NCI-H2029 treated with DMSO at 0.1 percent for 48 hours (cell line): ENCODE data around the gene PIP5K1B.
A peak's percentile ranks its signal among the peaks of the same experiment; 100 is the strongest.
"Not testable (repeated sequence)": the region's sequence is repeated elsewhere in the genome, so short reads cannot be mapped to it uniquely, and the experiment has no call there.

Experiments
- DNase-seq: peaks from one replicate; lab custom pipeline; 2025; lab: John Stamatoyannopoulos, UW

PIP5K1B gene

GRCh38 chr9:69029535-69029934 is 324.5 kb downstream of the PIP5K1B start:
- no peak for DNase-seq

- no peak for DNase-seq
Measured at GRCh38 chr9:69030851-69031645, 326.0 kb downstream of the PIP5K1B start.

- DNase-seq: peak; percentile 43
Measured at GRCh38 chr9:69034071-69034470, 329.0 kb downstream of the PIP5K1B start.

- DNase-seq: peak; percentile 38
Measured at GRCh38 chr9:69035438-69036308, 330.6 kb downstream of the PIP5K1B start, which contains the start of gene FXN. Gene FXN, plus strand, starts transcription at chr9:69035752. Its CDS starts 31 bp downstream, at chr9:69035783.

GRCh38 chr9:69036309-69036708 is 331.3 kb downstream of the PIP5K1B start:
- DNase-seq: no peak

GRCh38 chr9:69036799-69037198 is 331.8 kb downstream of the PIP5K1B start:
- DNase-seq: no peak

GRCh38 chr9:69040646-69041045 is 335.6 kb downstream of the PIP5K1B start:
- DNase-seq: no peak

- DNase-seq: no peak
Measured at GRCh38 chr9:69044240-69045219, 339.5 kb downstream of the PIP5K1B start.

- DNase-seq: no peak
Measured at GRCh38 chr9:69045821-69046220, 340.8 kb downstream of the PIP5K1B start.

- no peak for DNase-seq
Measured at GRCh38 chr9:69046723-69047122, 341.7 kb downstream of the PIP5K1B start.

- DNase-seq: no peak
Measured at GRCh38 chr9:69047371-69047770, 342.3 kb downstream of the PIP5K1B start.

- no peak for DNase-seq
Measured at GRCh38 chr9:69049094-69049493, 344.1 kb downstream of the PIP5K1B start.

- not testable (repeated sequence) for DNase-seq
Measured at GRCh38 chr9:69050936-69051335, 345.9 kb downstream of the PIP5K1B start.

GRCh38 chr9:69054989-69055388 is 349.9 kb downstream of the PIP5K1B start:
- DNase-seq: no peak

- DNase-seq: no peak
Measured at GRCh38 chr9:69056191-69056815, 351.3 kb downstream of the PIP5K1B start.

GRCh38 chr9:69058101-69058500 is 353.1 kb downstream of the PIP5K1B start:
- DNase-seq: peak; percentile 79
